ENCODE results near the gene LRRC45.

Gene LRRC45

GRCh38 chr17:82036634-82037091 is 13.6 kb downstream of the LRRC45 start:
- no peak for DNase-seq

- DNase-seq: peak; percentile 97 to 98
Observed at GRCh38 chr17:82037092-82037888, 14.2 kb downstream of the LRRC45 start, which contains the start of gene DCXR. TSS of gene DCXR (minus strand) at chr17:82037697. CDS start at chr17:82037682, 15 bp downstream.

GRCh38 chr17:82037889-82038195 is 14.7 kb downstream of the LRRC45 start:
- DNase-seq: no peak

GRCh38 chr17:82038796-82039409 is 15.8 kb downstream of the LRRC45 start:
- peak; percentile 25 to 55 for DNase-seq

- no peak for DNase-seq
Observed at GRCh38 chr17:82039695-82040299, 16.7 kb downstream of the LRRC45 start.

GRCh38 chr17:82041144-82041814 is 18.2 kb downstream of the LRRC45 start:
- DNase-seq: no peak

GRCh38 chr17:82042649-82043048 is 19.5 kb downstream of the LRRC45 start:
- no peak for DNase-seq

- no peak for DNase-seq
Observed at GRCh38 chr17:82043507-82043906, 20.4 kb downstream of the LRRC45 start.

- DNase-seq: no peak
Observed at GRCh38 chr17:82045936-82046484, 22.9 kb downstream of the LRRC45 start.

GRCh38 chr17:82046903-82047302 is 23.8 kb downstream of the LRRC45 start:
- no peak for DNase-seq

GRCh38 chr17:82047379-82047778 is 24.3 kb downstream of the LRRC45 start:
- no peak for DNase-seq

GRCh38 chr17:82047914-82048570 is 24.9 kb downstream of the LRRC45 start:
- no peak for DNase-seq

GRCh38 chr17:82048571-82048971 is 25.5 kb downstream of the LRRC45 start:
- no peak for DNase-seq

- no peak for DNase-seq
Observed at GRCh38 chr17:82049106-82049505, 26.0 kb downstream of the LRRC45 start.

GRCh38 chr17:82049521-82049971 is 26.4 kb downstream of the LRRC45 start:
- DNase-seq: no peak

- DNase-seq: no peak
Observed at GRCh38 chr17:82050152-82050760, 27.2 kb downstream of the LRRC45 start.

- DNase-seq: no peak
Observed at GRCh38 chr17:82050761-82051641, 27.9 kb downstream of the LRRC45 start.

- peak; percentile 53 to 58 for DNase-seq
Observed at GRCh38 chr17:82051776-82052637, 28.9 kb downstream of the LRRC45 start, which contains the start of the genes GPS1 and RFNG. TSS of gene GPS1 (plus strand) at chr17:82051898. CDS start at chr17:82051932, 34 bp downstream. TSS of gene RFNG (minus strand) at chr17:82051811. CDS start at chr17:82051766, 45 bp downstream.

- DNase-seq: no peak
Observed at GRCh38 chr17:82052638-82053059, 29.5 kb downstream of the LRRC45 start.

GRCh38 chr17:82053130-82053529 is 30.0 kb downstream of the LRRC45 start:
- no peak for DNase-seq

Measured in AML-193 (cell line).